Fibroblast of lung (primary cell): Measurements from ENCODE around the gene RB1. TPM values are rescaled to one million over a fixed set of nuclear protein-coding genes. Genes with fewer than 3 reads are reported as not detected.

Experiments
- DNase-seq, 2 donors: peaks; one replicate each; pipeline versions ENCODE4 v3.0.0 to v3.0.0-alpha.2; 2010; ENCODE audit warnings: low read depth in 2 of 2
- H2AFZ ChIP-seq: 2 replicates; pipeline ENCODE4 v1.5.1; 2012; ENCODE audit warnings: low read length, control low read depth, inconsistent platforms
- H3K27ac ChIP-seq: 2 replicates; pipeline ENCODE4 v1.5.1; 2011; ENCODE audit warnings: low read length, control low read depth; ENCODE audit not compliant: insufficient read depth
- H3K27me3 ChIP-seq: 2 replicates; pipeline ENCODE4 v1.5.1; 2011; ENCODE audit warnings: mild to moderate bottlenecking, low read length; ENCODE audit not compliant: control insufficient read depth, insufficient read depth
- H3K36me3 ChIP-seq: 2 replicates; pipeline ENCODE4 v1.5.1; 2011; ENCODE audit warnings: low read length; ENCODE audit not compliant: control insufficient read depth, insufficient read depth
- H3K4me1 ChIP-seq: 2 replicates; pipeline ENCODE4 v1.5.1; 2011; ENCODE audit warnings: low read length; ENCODE audit not compliant: control insufficient read depth, insufficient read depth; ENCODE audit errors: extremely low read depth
- H3K4me2 ChIP-seq: 2 replicates; pipeline ENCODE4 v1.5.1; 2011; ENCODE audit warnings: low read length, control low read depth; ENCODE audit not compliant: insufficient read depth; ENCODE audit errors: extremely low read depth
- H3K4me3 ChIP-seq, 4 experiments: fragments of 200-600 bp in 1 of 4; sonication (generic) in 1 of 4; replicated peaks in 1 of 4; 2 replicates each; pipeline ENCODE4 v1.5.1; 2011 to 2016; ENCODE audit warnings: low read length in 4 of 4, low read depth in 3 of 4, mild to moderate bottlenecking in 3 of 4, control low read depth in 2 of 4, inconsistent platforms in 1 of 4, mixed read lengths in 1 of 4; ENCODE audit not compliant: insufficient read depth in 1 of 4; ENCODE audit errors: control extremely low read depth in 1 of 4
- H3K79me2 ChIP-seq: 2 replicates; pipeline ENCODE4 v1.5.1; 2012; ENCODE audit warnings: mild to moderate bottlenecking, low read length, inconsistent platforms; ENCODE audit not compliant: control insufficient read depth, insufficient read depth
- H3K9ac ChIP-seq: 2 replicates; pipeline ENCODE4 v1.5.1; 2011; ENCODE audit warnings: mild to moderate bottlenecking, low read length, control low read depth; ENCODE audit not compliant: insufficient read depth
- H3K9me3 ChIP-seq: 2 replicates; pipeline ENCODE4 v1.5.1; 2012; ENCODE audit warnings: low read depth, low read length; ENCODE audit not compliant: control insufficient read depth, insufficient read depth
- H4K20me1 ChIP-seq: 2 replicates; pipeline ENCODE4 v1.5.1; 2011; ENCODE audit warnings: low read length; ENCODE audit not compliant: control insufficient read depth, insufficient read depth; ENCODE audit errors: extremely low read depth
- EZH2 ChIP-seq: IDR thresholded peaks from 2 replicates; pipeline ENCODE4 v1.5.1; 2012; ENCODE audit warnings: low read length, control low read depth, mild to moderate bottlenecking; ENCODE audit errors: missing control alignments
- polyA plus RNA-seq, 2 donors: library from polyadenylated mRNA; depleted of rRNA in 1 of 2; stranded (reverse) in 1 of 2; unstranded in 1 of 2; fragments of >200 nt; gene quantifications; 2 replicates each; pipeline ENCODE4 v1.2.1, GENCODE V29; 2011 to 2012; ENCODE audit warnings: missing spikeins in 1 of 2
- total RNA-seq: library from RNA; depleted of rRNA; stranded (reverse); fragments of >200 nt; gene quantifications from 2 replicates; pipeline ENCODE4 v1.2.1, GENCODE V29; 2014
- TF ChIP-seq, protein P1 (sequence below), 2 donors: IDR thresholded peaks in 1 of 2; conservative IDR thresholded peaks in 1 of 2; 1 replicate in 1 of 2; 2 replicates in 1 of 2; pipeline ENCODE4 v1.5.1; 2011 to 2012; ENCODE audit warnings: low read length in 2 of 2, control low read depth in 1 of 2, inconsistent platforms in 1 of 2, low read depth in 1 of 2, mild to moderate bottlenecking in 1 of 2

RB1 gene
- total and polyA plus RNA-seq, 2 donors (not counting 1 experiment from before 2014, with no cell fraction given): 31.9 to 39.7 TPM

GRCh38 chr13:48292650-48293049 is 10.9 kb upstream of the RB1 start:
- no peaks in the 10 kb centered on the region for H3K36me3 ChIP-seq
- no peaks in the 10 kb centered on the region for H4K20me1 ChIP-seq
- no peaks in the 10 kb centered on the region for H3K79me2 ChIP-seq
- no peak overlapping the region for H3K4me3 ChIP-seq
- H3K9me3 ChIP-seq: no peaks in the 10 kb centered on the region
- TF ChIP-seq EZH2: no peak
- TF ChIP-seq, protein P1, sequence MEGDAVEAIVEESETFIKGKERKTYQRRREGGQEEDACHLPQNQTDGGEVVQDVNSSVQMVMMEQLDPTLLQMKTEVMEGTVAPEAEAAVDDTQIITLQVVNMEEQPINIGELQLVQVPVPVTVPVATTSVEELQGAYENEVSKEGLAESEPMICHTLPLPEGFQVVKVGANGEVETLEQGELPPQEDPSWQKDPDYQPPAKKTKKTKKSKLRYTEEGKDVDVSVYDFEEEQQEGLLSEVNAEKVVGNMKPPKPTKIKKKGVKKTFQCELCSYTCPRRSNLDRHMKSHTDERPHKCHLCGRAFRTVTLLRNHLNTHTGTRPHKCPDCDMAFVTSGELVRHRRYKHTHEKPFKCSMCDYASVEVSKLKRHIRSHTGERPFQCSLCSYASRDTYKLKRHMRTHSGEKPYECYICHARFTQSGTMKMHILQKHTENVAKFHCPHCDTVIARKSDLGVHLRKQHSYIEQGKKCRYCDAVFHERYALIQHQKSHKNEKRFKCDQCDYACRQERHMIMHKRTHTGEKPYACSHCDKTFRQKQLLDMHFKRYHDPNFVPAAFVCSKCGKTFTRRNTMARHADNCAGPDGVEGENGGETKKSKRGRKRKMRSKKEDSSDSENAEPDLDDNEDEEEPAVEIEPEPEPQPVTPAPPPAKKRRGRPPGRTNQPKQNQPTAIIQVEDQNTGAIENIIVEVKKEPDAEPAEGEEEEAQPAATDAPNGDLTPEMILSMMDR (conservative IDR thresholded peaks at IDR 0.05 in 1 of 2, IDR thresholded peaks at IDR 0.05 in 1 of 2; ENCODE audit: low read depth in 1 of 2, low read length in 2 of 2): no peak
- DNase-seq: no peak
- no peak overlapping the region for H3K9ac ChIP-seq
- H2AFZ ChIP-seq: no peak overlapping the region
- H3K4me2 ChIP-seq: no peak overlapping the region
- H3K27me3 ChIP-seq: peaks cover 4% of the 10 kb centered on the region
- H3K27ac ChIP-seq: no peak overlapping the region
- H3K4me1 ChIP-seq: no peaks in the 10 kb centered on the region

DNA sequence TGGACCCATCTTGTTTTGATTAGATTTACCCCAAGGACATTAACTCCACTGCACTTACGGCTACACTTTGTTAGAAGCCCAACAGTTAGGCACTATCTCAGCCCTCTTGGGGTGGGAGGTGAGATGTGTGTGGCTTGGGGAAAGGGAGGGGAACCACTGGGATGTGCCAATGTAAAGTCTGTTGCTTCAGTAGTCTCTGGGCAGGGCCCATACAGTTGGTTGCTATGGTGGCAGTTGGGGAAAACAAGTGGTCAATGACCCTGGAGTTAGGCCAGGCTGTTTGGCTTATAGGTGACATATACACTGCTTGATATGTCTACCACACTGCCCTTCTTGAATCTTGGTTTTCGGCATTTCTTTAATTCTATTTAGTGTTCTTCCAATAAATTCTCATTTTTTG is 8.9 kb upstream of the RB1 start:
- H3K36me3 ChIP-seq: no peaks in the 10 kb centered on the region
- no peak overlapping the region for H3K9ac ChIP-seq
- H3K4me3 ChIP-seq: no peak overlapping the region
- no peak overlapping the region for H2AFZ ChIP-seq
- H4K20me1 ChIP-seq: no peaks in the 10 kb centered on the region
- H3K4me1 ChIP-seq: no peaks in the 10 kb centered on the region
- H3K4me2 ChIP-seq: no peak overlapping the region
- DNase-seq: no peak
- H3K27me3 ChIP-seq: peaks cover 4% of the 10 kb centered on the region
- no peak for TF ChIP-seq EZH2
- TF ChIP-seq, protein P1 (conservative IDR thresholded peaks at IDR 0.05 in 1 of 2, IDR thresholded peaks at IDR 0.05 in 1 of 2; ENCODE audit: low read depth in 1 of 2, low read length in 2 of 2): no peak
- no peak overlapping the region for H3K27ac ChIP-seq
- H3K9me3 ChIP-seq: no peaks in the 10 kb centered on the region
- no peaks in the 10 kb centered on the region for H3K79me2 ChIP-seq

GRCh38 chr13:48295271-48295670 is 8.3 kb upstream of the RB1 start:
- Histone ChIP-seq H4K20me1 (no peaks in the 10 kb centered on the region), H3K4me3 (no peak overlapping the region), H3K79me2 (no peaks in the 10 kb centered on the region), H3K27ac (no peak overlapping the region), H3K27me3 (peaks cover 4% of the 10 kb centered on the region), H3K4me2 (no peak overlapping the region), H3K36me3 (no peaks in the 10 kb centered on the region), H3K9ac (no peak overlapping the region), H2AFZ (no peak overlapping the region), H3K9me3 (no peaks in the 10 kb centered on the region), H3K4me1 (no peaks in the 10 kb centered on the region)
- DNase-seq: no peak
- no peak for TF ChIP-seq EZH2
- TF ChIP-seq, protein P1 (conservative IDR thresholded peaks at IDR 0.05 in 1 of 2, IDR thresholded peaks at IDR 0.05 in 1 of 2; ENCODE audit: low read depth in 1 of 2, low read length in 2 of 2): no peak
